ENCODE data around the gene RFX3.

DNA sequence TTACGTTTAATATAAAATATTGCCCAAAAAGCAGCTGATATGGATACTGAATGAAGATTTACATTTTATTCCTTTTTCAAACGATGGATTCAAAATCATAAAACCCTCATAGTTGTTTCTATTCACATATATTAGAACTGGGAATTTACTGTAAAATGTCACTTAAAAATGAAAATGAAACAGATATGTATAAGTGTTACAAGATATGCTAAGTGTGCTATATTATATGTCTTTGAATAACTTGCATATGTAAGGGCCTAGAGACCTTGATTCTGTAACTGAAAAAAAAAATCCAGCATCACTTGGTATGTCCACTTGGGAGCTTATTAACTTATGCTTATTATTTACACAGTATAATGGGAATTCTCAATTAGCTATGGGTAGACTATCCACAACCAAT is 43.2 kb downstream of the RFX3 start:
- no peak for TF ChIP-seq EZH2 (IDR thresholded peaks at IDR 0.05; ENCODE audit: borderline replicate concordance, low read depth, low read length, poor library complexity, severe bottlenecking)
- TF ChIP-seq, protein P1, sequence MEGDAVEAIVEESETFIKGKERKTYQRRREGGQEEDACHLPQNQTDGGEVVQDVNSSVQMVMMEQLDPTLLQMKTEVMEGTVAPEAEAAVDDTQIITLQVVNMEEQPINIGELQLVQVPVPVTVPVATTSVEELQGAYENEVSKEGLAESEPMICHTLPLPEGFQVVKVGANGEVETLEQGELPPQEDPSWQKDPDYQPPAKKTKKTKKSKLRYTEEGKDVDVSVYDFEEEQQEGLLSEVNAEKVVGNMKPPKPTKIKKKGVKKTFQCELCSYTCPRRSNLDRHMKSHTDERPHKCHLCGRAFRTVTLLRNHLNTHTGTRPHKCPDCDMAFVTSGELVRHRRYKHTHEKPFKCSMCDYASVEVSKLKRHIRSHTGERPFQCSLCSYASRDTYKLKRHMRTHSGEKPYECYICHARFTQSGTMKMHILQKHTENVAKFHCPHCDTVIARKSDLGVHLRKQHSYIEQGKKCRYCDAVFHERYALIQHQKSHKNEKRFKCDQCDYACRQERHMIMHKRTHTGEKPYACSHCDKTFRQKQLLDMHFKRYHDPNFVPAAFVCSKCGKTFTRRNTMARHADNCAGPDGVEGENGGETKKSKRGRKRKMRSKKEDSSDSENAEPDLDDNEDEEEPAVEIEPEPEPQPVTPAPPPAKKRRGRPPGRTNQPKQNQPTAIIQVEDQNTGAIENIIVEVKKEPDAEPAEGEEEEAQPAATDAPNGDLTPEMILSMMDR (conservative IDR thresholded peaks at IDR 0.05; ENCODE audit: low read depth, low read length), result no peak
